Gastroesophageal sphincter (tissue), 4 donors: ENCODE measurements around the gene CNOT3. TPM values are rescaled to one million over a fixed set of nuclear protein-coding genes. Genes with fewer than 3 reads are reported as not detected.
A peak's percentile ranks its signal among the peaks of the same experiment; 100 is the strongest.

Experiments
- ATAC-seq: fragments of 150-250 bp; one replicate; pipeline ENCODE4 v1.9.1; 2016; ENCODE audit warnings: mild to moderate bottlenecking, moderate library complexity
- H3K27ac ChIP-seq, 4 donors: fragments of 200-600 bp; sonication (generic) in 3 of 4; 1 replicate in 3 of 4; 2 replicates in 1 of 4; pipeline ENCODE4 v1.5.1; 2016 to 2019
- H3K27me3 ChIP-seq: fragments of 200-600 bp; sonication (generic); one replicate; pipeline ENCODE4 v1.5.1; 2019
- H3K36me3 ChIP-seq, 2 donors: fragments of 200-600 bp; sonication (generic); one replicate each; pipeline ENCODE4 v1.5.1; 2019; ENCODE audit warnings: control low read depth in 1 of 2
- H3K4me1 ChIP-seq, 3 donors: fragments of 200-600 bp; sonication (generic); 1 replicate in 2 of 3; 2 replicates in 1 of 3; pipeline ENCODE4 v1.5.1; 2016 to 2019; ENCODE audit warnings: control low read depth in 2 of 3
- H3K4me3 ChIP-seq, 2 donors: fragments of 200-600 bp; sonication (generic); one replicate each; pipeline ENCODE4 v1.5.1; 2019; ENCODE audit warnings: mild to moderate bottlenecking in 1 of 2, moderate library complexity in 1 of 2
- H3K9me3 ChIP-seq, 3 donors: fragments of 200-600 bp; sonication (generic); one replicate each; pipeline ENCODE4 v1.5.1; 2017 to 2019; ENCODE audit warnings: control low read depth in 2 of 3
- CTCF ChIP-seq, 4 experiments: fragments of 200-600 bp in 2 of 4; fragments of 450-650 bp in 2 of 4; sonication (generic) in 1 of 4; IDR thresholded peaks; one replicate each; pipeline ENCODE4 v1.5.1; 2017 to 2019; ENCODE audit warnings: antibody characterized with exemption in 4 of 4, mild to moderate bottlenecking in 2 of 4, moderate library complexity in 2 of 4
- EP300 ChIP-seq: sonication (generic); formaldehyde crosslinking; IDR thresholded peaks from one replicate; pipeline ENCODE4 v1.6.1; 2017; ENCODE audit warnings: antibody characterized with exemption, mild to moderate bottlenecking
- POLR2A ChIP-seq, 2 donors: fragments of 450-650 bp; IDR thresholded peaks; one replicate each; pipeline ENCODE4 v1.6.1; 2017; ENCODE audit warnings: antibody characterized with exemption in 2 of 2, mild to moderate bottlenecking in 2 of 2, moderate library complexity in 1 of 2
- POLR2AphosphoS5 ChIP-seq: sonication (generic); formaldehyde crosslinking; IDR thresholded peaks from one replicate; pipeline ENCODE4 v1.6.1; 2017; ENCODE audit warnings: antibody characterized with exemption
- WGBS, 2 donors: methylation state at CpG; one replicate each; pipeline ENCODE4 v1.1.5; 2018; ENCODE audit warnings: low coverage in 1 of 2; 5-methylcytosine and 5-hydroxymethylcytosine counted together
- total RNA-seq, 4 donors: library from RNA; depleted of rRNA; stranded (reverse); fragments of >200 nt; gene quantifications; one replicate each; pipeline ENCODE4 v1.1.0, GENCODE V29; 2016

The CNOT3 gene
- total RNA-seq, 4 donors from 2014 or later: 14.7 to 32.4 (median 23.1) TPM

DNA sequence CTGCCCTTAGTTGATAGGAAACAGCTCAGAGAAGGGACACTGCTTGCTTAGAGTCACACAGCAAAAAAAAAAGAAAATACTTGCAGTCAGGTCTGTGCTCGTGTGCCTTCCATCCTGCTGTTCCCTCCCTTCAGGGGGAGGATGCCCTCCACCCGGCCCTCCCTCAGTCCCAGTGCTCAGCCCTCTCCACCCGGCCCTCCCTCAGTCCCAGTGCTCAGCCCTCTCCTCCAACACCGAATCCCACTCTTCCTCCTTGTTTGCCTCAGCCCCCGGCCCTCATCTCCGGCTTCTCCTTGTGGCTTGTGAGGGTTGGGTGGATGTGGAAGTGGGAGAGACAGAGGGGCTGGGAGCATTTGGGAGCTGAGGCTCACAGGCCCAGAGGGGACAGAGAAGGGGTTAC lies 27.9 kb upstream of the CNOT3 start:
- H3K36me3 ChIP-seq: peaks cover 0 to 78% of the 10 kb centered on the region in 2 donors
- no peak for ATAC-seq
- 27 to 37% methylated on average over 2 of the region's 6 CpGs for WGBS, 2 donors

DNA sequence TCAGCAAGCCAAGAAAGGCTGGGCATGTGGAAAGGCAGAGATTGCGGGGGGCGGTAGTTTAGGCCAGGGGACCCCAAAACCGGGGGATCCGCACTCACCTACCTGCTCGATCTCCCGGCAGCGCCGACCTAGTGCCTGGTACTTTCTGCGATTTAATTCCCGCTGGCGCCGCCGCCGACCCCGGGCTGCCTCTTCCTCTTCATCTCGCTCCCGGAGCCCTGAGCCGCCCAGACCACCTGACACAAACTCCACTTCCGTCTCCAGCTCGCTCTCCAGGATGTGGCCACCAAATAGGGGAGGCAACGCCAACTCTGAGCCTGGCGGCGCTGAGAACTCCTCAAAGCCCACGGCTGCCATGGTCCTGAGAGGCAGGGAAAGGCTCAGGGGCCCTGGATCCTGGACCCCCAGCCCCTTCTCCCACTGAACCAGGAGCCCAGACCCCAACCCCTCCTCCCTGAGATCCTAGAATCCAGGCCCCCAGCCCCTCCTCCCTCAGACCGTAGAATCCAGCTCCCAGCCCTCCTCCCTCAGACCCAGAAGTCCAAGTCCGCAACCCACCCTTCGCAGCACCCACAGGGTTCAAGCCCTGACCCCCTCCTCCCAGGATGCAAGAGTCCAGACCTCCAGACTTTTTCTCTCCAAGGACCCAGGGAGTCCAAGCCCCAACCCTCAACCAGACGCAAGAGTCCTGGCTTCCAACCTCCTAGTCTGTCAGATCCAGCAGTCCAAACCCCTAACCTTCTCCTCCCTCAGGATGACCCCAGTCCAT lies 23.0 kb upstream of the CNOT3 start:
- ATAC-seq: no peak
- H3K27me3 ChIP-seq: no peaks in the 10 kb centered on the region
- peaks cover 0 to 51% of the 10 kb centered on the region in 2 donors for H3K36me3 ChIP-seq
- TF ChIP-seq POLR2AphosphoS5 (no peak), EP300 (no peak), POLR2A (IDR thresholded peaks at IDR 0.05) (no peak), CTCF (IDR thresholded peaks at IDR 0.05) (no peak)
- peaks cover 0 to 31% (median 19%) of the 10 kb centered on the region in 3 donors for H3K4me1 ChIP-seq
- H3K9me3 ChIP-seq: no peaks in the 10 kb centered on the region
- 45% methylated on average over 2 of the region's 28 CpGs; no CpG with 5 or more reads in 1 of the 2 donors for WGBS, 2 donors
- peak overlapping the region in 3 of 4 donors; percentile 90 to 92 (median 90) for H3K27ac ChIP-seq
- peak overlapping the region; percentile 81 to 91 for H3K4me3 ChIP-seq

More for the DNA sequence above, 27.9 kb upstream of the CNOT3 start:
- H3K9me3 ChIP-seq: no peaks in the 10 kb centered on the region
- no peak overlapping the region for H3K27ac ChIP-seq
- TF ChIP-seq EP300 (no peak), CTCF (IDR thresholded peaks at IDR 0.05) (no peak), POLR2AphosphoS5 (no peak), POLR2A (IDR thresholded peaks at IDR 0.05) (no peak)
- peaks cover 0 to 14% (median 8%) of the 10 kb centered on the region in 3 donors for H3K4me1 ChIP-seq
- no peak overlapping the region for H3K4me3 ChIP-seq
- H3K27me3 ChIP-seq: no peaks in the 10 kb centered on the region

- 0% methylated on average over 20 to 44 of the region's 60 CpGs for WGBS, 2 donors
These were observed 22.2 kb upstream of the CNOT3 start, which contains the start of the genes PRPF31 and TFPT for GRCh38 chr19:54115109-54116063. Gene PRPF31 (plus strand): TSS chr19:54115754. CDS start chr19:54118279, 2,525 bp downstream. Gene TFPT (minus strand): TSS chr19:54115657. CDS start chr19:54115269, 388 bp downstream.

DNA sequence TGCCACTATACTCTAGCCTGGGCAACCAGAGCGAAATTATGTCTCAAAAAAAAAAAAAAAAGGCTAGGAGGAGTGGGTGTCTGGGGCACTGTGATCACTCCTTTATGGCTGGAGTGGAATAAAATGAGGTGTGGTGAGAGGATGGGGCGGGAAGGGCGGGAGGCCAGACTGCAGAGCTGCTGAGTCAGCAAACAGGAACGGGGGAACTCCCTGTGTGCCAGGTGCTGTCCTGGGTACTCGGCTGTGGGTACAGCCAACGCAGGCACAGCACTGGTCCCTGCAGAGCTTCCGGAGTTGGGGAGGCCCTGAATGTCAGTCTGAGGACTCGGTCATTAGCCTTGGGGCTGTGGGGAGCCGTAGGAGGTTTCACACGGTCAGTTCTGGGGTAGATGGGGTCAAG lies 16.3 kb upstream of the CNOT3 start:
- H3K4me1 ChIP-seq: peaks cover 0 to 10% (median 7%) of the 10 kb centered on the region in 3 donors

More at GRCh38 chr19:54115109-54116063, 22.2 kb upstream of the CNOT3 start, which contains the start of the genes PRPF31 and TFPT:
- Histone ChIP-seq H3K9me3 (no peaks in the 10 kb centered on the region), H3K27ac (peak within 1 kb of the TSS; percentile 62 to 92 (median 90)), H3K36me3 (peaks cover 0 to 51% of the 10 kb centered on the region in 2 donors), H3K4me3 (peak within 1 kb of the TSS; percentile 81 to 91), H3K27me3 (no peaks in the 10 kb centered on the region), H3K4me1 (peaks cover 0 to 31% (median 19%) of the 10 kb centered on the region in 3 donors)
- ATAC-seq: peak; percentile 97
- peak in 1 of 4 experiments; percentile 15 for TF ChIP-seq CTCF (IDR thresholded peaks at IDR 0.05)
- TF ChIP-seq POLR2A (IDR thresholded peaks at IDR 0.05): peak; percentile 50 to 55
- peak; percentile 94 for TF ChIP-seq POLR2AphosphoS5
- TF ChIP-seq EP300: no peak

More for the DNA sequence above, 16.3 kb upstream of the CNOT3 start:
- peaks cover 0 to 85% of the 10 kb centered on the region in 2 donors for H3K36me3 ChIP-seq
- no peak overlapping the region for H3K27ac ChIP-seq
- 89 to 92% methylated on average over 6 to 8 of the region's 10 CpGs for WGBS, 2 donors
- H3K27me3 ChIP-seq: no peaks in the 10 kb centered on the region
- TF ChIP-seq CTCF (IDR thresholded peaks at IDR 0.05): no peak
- TF ChIP-seq POLR2AphosphoS5: no peak
- TF ChIP-seq POLR2A (IDR thresholded peaks at IDR 0.05): no peak
- no peak for TF ChIP-seq EP300
- ATAC-seq: no peak
- no peak overlapping the region for H3K4me3 ChIP-seq
- H3K9me3 ChIP-seq: no peaks in the 10 kb centered on the region
